Stimulated activated naive CD4-positive, alpha-beta T cell treated with Interleukin-2 at 50 U/mL for 16 hours (primary cell): ENCODE measurements around the gene PAQR9.
A peak's percentile ranks its signal among the peaks of the same experiment; 100 is the strongest.

Experiments used
- DNase-seq: peaks from one replicate; lab custom pipeline; 2025; lab: John Stamatoyannopoulos, UW

PAQR9 gene

GRCh38 chr3:142951794-142952193 is 11.7 kb downstream of the PAQR9 start:
- no peak for DNase-seq

GRCh38 chr3:142950972-142951371 is 12.5 kb downstream of the PAQR9 start:
- DNase-seq = no peak

- DNase-seq = peak; percentile 26
These were observed 15.5 kb downstream of the PAQR9 start for GRCh38 chr3:142947799-142948575.

GRCh38 chr3:142947352-142947751 is 16.1 kb downstream of the PAQR9 start:
- no peak for DNase-seq

- DNase-seq = no peak
These were observed 16.6 kb downstream of the PAQR9 start for GRCh38 chr3:142946861-142947260.

DNA sequence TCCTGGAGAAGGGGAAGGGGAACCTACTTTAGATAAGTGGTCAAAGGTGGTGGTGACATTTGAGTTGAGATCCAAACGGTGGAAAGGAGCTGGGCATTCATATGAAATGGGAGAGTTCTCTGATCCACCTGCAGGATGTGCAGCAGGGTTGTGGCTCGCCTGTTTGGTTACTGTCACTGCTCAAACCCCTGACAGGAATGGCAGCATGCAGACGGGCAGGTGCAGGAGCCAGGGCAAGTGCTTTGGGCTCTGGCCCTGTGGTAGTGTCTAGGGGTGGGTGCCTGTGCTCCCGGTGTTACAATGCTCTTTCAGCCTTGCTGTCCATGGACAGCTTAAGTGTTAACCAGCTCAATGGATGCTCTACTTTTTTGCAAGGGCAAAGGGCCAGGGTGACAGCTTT is 18.5 kb downstream of the PAQR9 start:
- no peak for DNase-seq

- DNase-seq = no peak
These were observed 19.1 kb downstream of the PAQR9 start for GRCh38 chr3:142944342-142944741.

DNA sequence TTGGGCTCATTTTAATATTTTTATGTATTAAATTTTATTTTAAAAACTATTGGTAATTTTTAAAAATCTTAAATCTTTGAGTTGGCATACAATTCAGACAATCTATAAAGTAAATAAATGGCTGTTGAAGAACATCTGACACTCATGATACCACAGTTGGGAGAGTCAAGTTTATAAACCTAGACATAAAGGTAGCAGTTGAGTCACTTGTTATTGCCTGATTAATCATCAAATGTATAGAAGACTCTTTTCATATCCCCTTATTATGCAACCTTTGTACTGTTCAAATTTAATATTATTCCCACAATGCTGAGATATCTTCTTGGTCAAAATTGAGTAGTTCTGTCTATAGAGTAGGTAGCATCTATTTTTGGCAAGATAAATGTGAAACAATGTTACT is 19.6 kb downstream of the PAQR9 start:
- DNase-seq = no peak

DNA sequence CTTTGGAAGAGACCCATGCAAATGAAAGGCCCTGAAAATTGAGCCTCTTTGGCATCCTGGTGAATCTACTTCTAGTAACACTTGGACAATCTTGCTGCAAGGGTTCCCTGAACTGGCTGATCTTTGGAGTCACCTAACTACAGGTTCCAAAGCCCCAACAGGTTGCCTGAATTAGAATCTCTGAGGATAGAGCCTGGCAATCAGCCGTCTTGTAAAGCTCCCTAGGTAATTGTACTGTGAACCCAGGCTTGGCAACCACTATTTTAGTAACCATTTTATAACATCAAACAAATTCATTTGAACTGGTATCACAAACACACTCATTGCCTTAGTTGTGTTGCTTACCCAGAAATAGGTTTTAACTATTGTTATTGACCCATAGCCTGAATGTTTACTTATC is 20.1 kb downstream of the PAQR9 start:
- DNase-seq = no peak

GRCh38 chr3:142941373-142942123 is 21.9 kb downstream of the PAQR9 start:
- no peak for DNase-seq

DNA sequence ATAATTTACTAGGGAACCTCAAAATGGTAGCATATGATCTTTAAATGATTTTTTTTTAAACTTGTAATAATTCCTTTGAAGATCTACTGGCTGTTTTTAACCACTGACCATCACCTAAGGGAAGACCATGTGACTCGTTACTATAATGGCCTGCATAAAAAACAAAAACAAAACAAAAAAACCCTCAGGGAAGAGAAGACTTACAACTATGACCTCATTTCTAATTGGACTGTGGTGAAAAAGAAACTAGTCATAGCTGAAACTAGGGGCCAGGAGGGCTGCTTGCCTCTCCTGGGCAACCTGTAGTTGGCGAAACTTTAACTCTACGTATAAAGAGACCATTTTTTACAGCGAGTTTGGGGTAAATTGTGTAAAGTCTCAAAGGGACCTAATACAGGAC is 23.0 kb downstream of the PAQR9 start:
- DNase-seq = no peak

- no peak for DNase-seq
These were observed 23.5 kb downstream of the PAQR9 start for GRCh38 chr3:142940000-142940399.

GRCh38 chr3:142935963-142936362 is 27.5 kb downstream of the PAQR9 start:
- no peak for DNase-seq

DNA sequence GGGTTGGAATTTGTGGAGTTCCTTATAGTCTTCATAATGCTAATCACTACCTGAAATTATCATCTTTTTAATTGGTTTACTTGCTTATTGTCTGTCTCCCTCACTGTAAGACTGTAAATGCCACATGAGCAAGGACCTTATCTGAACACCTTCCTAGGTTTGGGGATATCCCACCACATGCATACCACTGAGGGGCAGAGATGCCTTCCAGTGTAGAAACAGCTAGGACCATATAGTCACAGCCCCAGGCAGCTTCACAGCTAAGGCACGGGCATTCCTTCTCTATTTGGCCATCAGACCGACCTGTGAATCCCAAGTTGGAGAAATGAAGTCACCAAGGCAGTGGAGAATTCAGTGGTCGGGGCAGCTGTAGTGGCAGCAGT is 28.6 kb downstream of the PAQR9 start:
- DNase-seq = no peak

GRCh38 chr3:142934128-142934886 is 29.2 kb downstream of the PAQR9 start:
- no peak for DNase-seq

DNA sequence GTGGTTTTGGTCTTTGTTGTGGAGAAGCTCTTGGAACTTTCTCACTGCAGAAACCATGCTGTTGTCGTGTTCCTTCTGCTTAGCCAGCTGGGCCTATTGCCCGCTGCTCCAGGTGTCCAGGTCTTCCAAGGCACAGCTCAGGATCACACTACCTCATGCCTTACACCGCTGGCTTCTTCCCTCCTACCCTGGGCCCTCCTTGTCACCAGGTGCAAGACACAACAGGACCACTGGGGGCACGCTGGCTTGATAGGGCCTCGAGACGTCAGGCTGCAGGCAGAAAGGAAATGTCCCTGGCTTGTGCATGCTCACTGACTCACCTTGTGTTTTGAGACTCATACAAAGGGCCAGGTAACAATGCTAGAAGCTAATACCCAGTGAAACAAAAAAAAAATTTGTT is 32.3 kb downstream of the PAQR9 start:
- no peak for DNase-seq

DNA sequence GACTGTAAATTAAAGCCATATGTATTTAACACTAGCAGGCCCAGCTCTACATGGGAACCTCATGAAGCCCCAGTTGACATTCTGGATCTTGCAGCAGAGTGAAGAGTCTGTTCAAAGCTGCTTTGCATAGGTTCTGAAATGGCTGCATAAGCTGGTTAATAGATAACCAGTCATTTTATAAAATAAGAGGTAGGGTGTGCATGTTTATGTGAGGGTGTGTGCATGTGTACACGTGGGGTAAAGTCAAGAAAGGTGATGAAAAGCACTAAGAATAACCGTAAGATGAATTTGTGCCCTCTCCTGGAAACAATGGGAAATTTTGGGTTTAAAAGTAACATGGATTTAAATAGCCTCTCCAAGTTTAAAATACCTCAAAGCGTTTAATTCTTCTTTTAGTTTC is 33.0 kb downstream of the PAQR9 start:
- no peak for DNase-seq

DNA sequence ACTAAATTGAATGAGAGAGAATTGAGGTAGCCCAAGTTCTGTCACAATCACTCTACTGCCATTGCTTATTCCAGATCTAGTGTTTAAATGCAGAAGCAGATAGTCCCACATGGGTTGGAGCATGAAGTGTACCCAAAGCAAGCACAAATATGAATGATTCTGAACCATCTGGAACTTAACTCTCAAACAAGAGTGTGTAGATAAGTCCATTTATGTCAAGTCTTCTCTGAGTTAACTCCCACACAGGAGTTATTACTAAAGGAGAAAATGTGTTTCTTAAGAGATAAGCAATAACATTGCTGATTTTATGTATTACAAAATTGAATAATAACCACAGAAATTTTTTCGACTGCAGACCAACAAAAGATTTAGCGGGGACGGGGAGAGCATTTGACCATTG is 33.6 kb downstream of the PAQR9 start:
- no peak for DNase-seq

- peak; percentile 30 for DNase-seq
These were observed 34.4 kb downstream of the PAQR9 start for GRCh38 chr3:142929109-142929508.

GRCh38 chr3:142926368-142926944 is 37.0 kb downstream of the PAQR9 start:
- DNase-seq = no peak

GRCh38 chr3:142925140-142925539 is 38.3 kb downstream of the PAQR9 start:
- no peak for DNase-seq

DNA sequence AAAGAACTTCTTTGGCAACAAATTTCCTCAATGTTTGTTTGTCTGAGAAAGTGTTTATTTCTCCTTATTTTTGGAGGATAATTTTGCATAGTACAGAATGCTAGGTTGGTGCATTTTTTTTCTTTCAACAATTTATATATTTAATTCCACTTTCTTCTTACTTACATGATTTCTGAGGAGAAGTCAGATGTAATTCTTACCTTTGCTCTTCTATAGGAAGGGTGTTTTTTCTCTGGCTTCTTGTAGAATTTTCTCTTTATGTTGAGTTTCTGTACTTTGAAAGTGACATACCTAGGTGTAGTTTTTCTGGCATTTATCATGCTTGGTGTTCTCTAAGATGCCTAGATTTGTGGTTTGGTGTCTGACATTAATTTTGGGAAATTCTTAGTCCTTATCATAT is 39.8 kb downstream of the PAQR9 start:
- DNase-seq = no peak

DNA sequence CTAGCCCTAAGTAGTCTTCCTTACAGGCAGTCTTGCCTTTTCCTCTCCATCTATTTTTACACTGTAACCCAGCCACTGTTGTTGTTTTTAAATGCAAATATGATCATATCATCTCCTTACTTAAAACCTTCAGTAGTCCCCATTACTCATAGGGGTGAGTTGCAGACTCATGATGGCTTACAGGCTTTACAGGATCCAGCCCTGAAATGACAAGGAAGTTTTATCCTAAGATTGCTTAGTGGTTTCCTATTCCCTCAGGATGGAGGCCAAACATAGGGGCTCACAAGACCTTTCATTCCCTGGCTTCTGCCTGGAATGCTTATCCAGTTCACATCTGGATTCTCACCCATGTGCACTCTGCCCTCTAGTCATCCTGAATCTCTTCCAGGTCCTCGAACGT is 46.9 kb downstream of the PAQR9 start:
- no peak for DNase-seq
